Thyroid gland (tissue), 4 donors: ENCODE measurements around the gene SLC7A7.

Experiments used
- POLR2A ChIP-seq, 2 donors: fragments of 450-650 bp; IDR thresholded peaks; one replicate each; pipeline ENCODE4 v1.6.1; 2017; ENCODE audit warnings: antibody characterized with exemption in 2 of 2, mild to moderate bottlenecking in 2 of 2, moderate library complexity in 1 of 2
- TF ChIP-seq, protein P1 (sequence below), 6 experiments: fragments of 200-600 bp in 3 of 6; fragments of 450-650 bp in 3 of 6; sonication (generic) in 3 of 6; IDR thresholded peaks; one replicate each; pipeline ENCODE4 v1.5.1; 2016 to 2019; ENCODE audit warnings: antibody characterized with exemption in 6 of 6, mild to moderate bottlenecking in 2 of 6, inconsistent platforms in 1 of 6, moderate library complexity in 1 of 6

DNA sequence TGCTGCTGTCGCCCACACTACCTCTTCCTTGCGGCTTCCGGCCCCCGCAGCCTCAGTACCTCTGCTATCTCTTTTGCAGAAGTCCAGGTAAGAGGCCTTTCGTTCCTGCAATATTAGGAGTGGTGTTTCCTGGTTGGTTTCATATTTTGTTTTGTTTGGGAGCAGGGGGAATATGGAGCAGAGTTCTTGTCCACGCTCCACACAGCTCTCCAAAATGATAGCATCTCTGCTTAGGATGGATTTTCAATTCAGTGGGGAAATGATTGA, 48.0 kb downstream of the SLC7A7 start:
- TF ChIP-seq, protein P1, sequence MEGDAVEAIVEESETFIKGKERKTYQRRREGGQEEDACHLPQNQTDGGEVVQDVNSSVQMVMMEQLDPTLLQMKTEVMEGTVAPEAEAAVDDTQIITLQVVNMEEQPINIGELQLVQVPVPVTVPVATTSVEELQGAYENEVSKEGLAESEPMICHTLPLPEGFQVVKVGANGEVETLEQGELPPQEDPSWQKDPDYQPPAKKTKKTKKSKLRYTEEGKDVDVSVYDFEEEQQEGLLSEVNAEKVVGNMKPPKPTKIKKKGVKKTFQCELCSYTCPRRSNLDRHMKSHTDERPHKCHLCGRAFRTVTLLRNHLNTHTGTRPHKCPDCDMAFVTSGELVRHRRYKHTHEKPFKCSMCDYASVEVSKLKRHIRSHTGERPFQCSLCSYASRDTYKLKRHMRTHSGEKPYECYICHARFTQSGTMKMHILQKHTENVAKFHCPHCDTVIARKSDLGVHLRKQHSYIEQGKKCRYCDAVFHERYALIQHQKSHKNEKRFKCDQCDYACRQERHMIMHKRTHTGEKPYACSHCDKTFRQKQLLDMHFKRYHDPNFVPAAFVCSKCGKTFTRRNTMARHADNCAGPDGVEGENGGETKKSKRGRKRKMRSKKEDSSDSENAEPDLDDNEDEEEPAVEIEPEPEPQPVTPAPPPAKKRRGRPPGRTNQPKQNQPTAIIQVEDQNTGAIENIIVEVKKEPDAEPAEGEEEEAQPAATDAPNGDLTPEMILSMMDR (IDR thresholded peaks at IDR 0.05): no peak
- TF ChIP-seq POLR2A (IDR thresholded peaks at IDR 0.05): no peak
